ENCODE measurements around the gene RBP4. TPM values are rescaled to one million over a fixed set of nuclear protein-coding genes. Genes with fewer than 3 reads are reported as not detected.

The RBP4 gene
- polyA plus RNA-seq, 1 experiment, result not detected

GRCh38 chr10:93567277-93568104 is 33.5 kb downstream of the RBP4 start:
- no peak for TF ChIP-seq CTCF (IDR thresholded peaks at IDR 0.05; ENCODE audit: low read depth, low read length)
- no peaks in the 10 kb centered on the region; the same call in 1 of the 2 replicates for H3K9me3 ChIP-seq (ENCODE audit: control insufficient read depth, insufficient read depth, low read length)
- POLR2A ChIA-PET, result no interaction called here
- H3K27ac ChIP-seq (ENCODE audit: low read depth, low read length), result no peak overlapping the region
- no peak for DNase-seq (ENCODE audit: low read depth, low spot score)
- peaks cover 60% of the 10 kb centered on the region for H3K27me3 ChIP-seq (ENCODE audit: control insufficient read depth, insufficient read depth, low read length)
- H3K4me3 ChIP-seq (ENCODE audit: low read depth, low read length), result no peak overlapping the region
- CTCF ChIA-PET, result interaction anchor here (0.9 kb wide), 1 partner anchor 13 kb away, joined by 3 read pairs; no protein-coding TSS in a partner anchor

- TF ChIP-seq CTCF (IDR thresholded peaks at IDR 0.05; ENCODE audit: low read depth, low read length), result no peak
- Histone ChIP-seq H3K9me3 (ENCODE audit: control insufficient read depth, insufficient read depth, low read length) (no peaks in the 10 kb centered on the region; the same call in 1 of the 2 replicates), H3K27ac (ENCODE audit: low read depth, low read length) (no peak within 1 kb of the TSS), H3K27me3 (ENCODE audit: control insufficient read depth, insufficient read depth, low read length) (peaks cover 56% of the 10 kb centered on the region), H3K4me3 (ENCODE audit: low read depth, low read length) (no peak within 1 kb of the TSS)
- DNase-seq (ENCODE audit: low read depth, low spot score), result no peak
- ChIA-PET POLR2A (no interaction called here), CTCF (interaction anchor here (0.9 to 2.3 kb wide), 2 partner anchors 12 kb away, joined by 3 to 6 read pairs; no protein-coding TSS in a partner anchor)
These were observed 34.4 kb downstream of the RBP4 start, which contains the start of gene FFAR4 for GRCh38 chr10:93566435-93567276. Gene FFAR4 (plus strand): TSS chr10:93566665. CDS start chr10:93566721, 56 bp downstream.

- ChIA-PET POLR2A (no interaction called here), CTCF (interaction anchor here (2.3 kb wide), 1 partner anchor 11 kb away, joined by 6 read pairs; no protein-coding TSS in a partner anchor)
- no peak for DNase-seq (ENCODE audit: low read depth, low spot score)
- H3K27ac ChIP-seq (ENCODE audit: low read depth, low read length), result no peak overlapping the region
- H3K4me3 ChIP-seq (ENCODE audit: low read depth, low read length), result no peak overlapping the region
- no peaks in the 10 kb centered on the region; the same call in 1 of the 2 replicates for H3K9me3 ChIP-seq (ENCODE audit: control insufficient read depth, insufficient read depth, low read length)
- no peak for TF ChIP-seq CTCF (IDR thresholded peaks at IDR 0.05; ENCODE audit: low read depth, low read length)
- peaks cover 49% of the 10 kb centered on the region for H3K27me3 ChIP-seq (ENCODE audit: control insufficient read depth, insufficient read depth, low read length)
These were observed 35.6 kb downstream of the RBP4 start for GRCh38 chr10:93565446-93565845.

GRCh38 chr10:93560541-93560940 is 40.5 kb downstream of the RBP4 start:
- DNase-seq (ENCODE audit: low read depth, low spot score), result no peak
- no peak overlapping the region for H3K27ac ChIP-seq (ENCODE audit: low read depth, low read length)
- peaks cover 9% of the 10 kb centered on the region for H3K27me3 ChIP-seq (ENCODE audit: control insufficient read depth, insufficient read depth, low read length)
- POLR2A ChIA-PET, result no interaction called here
- H3K9me3 ChIP-seq (ENCODE audit: control insufficient read depth, insufficient read depth, low read length), result peaks cover 4% of the 10 kb centered on the region; the same call in 1 of the 2 replicates
- H3K4me3 ChIP-seq (ENCODE audit: low read depth, low read length), result no peak overlapping the region
- CTCF ChIA-PET, result interaction anchor here (1.2 kb wide), 1 partner anchor 18 kb away, joined by 4 read pairs; no protein-coding TSS in a partner anchor
- TF ChIP-seq CTCF (IDR thresholded peaks at IDR 0.05; ENCODE audit: low read depth, low read length), result no peak

Data from AG04450 (cell line).